Neuron (in vitro differentiated cells): ENCODE measurements around the gene ADGRD2.
A peak's percentile ranks its signal among the peaks of the same experiment; 100 is the strongest.

Experiments
- H2AFZ ChIP-seq: one replicate; pipeline ENCODE4 v1.6.1; 2013; ENCODE audit warnings: low read depth, mild to moderate bottlenecking, inconsistent platforms, low read length, moderate library complexity
- H3K27me3 ChIP-seq: one replicate; pipeline ENCODE4 v1.6.1; 2013; ENCODE audit warnings: low read length; ENCODE audit not compliant: insufficient read depth
- H3K36me3 ChIP-seq: one replicate; pipeline ENCODE4 v1.6.1; 2013; ENCODE audit warnings: low read length; ENCODE audit not compliant: insufficient read depth
- H3K4me1 ChIP-seq: one replicate; pipeline ENCODE4 v1.6.1; 2013; ENCODE audit warnings: low read length; ENCODE audit not compliant: insufficient read depth
- H3K4me3 ChIP-seq: 2 replicates; pipeline ENCODE4 v1.5.1; 2013; ENCODE audit warnings: mild to moderate bottlenecking, low read length, moderate library complexity
- H3K9me3 ChIP-seq: one replicate; pipeline ENCODE4 v1.6.1; 2013; ENCODE audit warnings: low read length

ADGRD2 gene

DNA sequence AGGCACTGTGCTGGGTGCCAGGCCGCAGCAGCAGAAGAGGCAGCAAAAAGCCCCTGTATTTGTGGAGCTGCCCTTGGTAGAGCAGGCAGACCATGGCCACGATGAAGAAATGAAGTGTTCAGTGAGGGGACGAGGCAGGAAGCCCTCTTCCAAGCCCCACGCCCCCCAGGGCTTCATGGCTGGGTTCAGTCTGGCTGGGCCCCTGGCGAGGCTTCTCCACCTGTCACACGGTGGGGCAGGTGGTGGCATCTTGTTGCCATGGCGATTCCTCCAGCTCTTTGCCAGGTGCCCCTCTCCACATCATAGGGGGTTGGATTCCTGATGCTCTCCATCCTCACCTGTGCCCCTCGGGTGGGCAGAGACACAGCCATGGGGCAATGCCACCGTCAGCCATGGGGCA lies 21.5 kb downstream of the ADGRD2 start:
- peaks cover 19% of the 10 kb centered on the region for H3K27me3 ChIP-seq
- peaks cover 5% of the 10 kb centered on the region for H3K4me1 ChIP-seq
- no peaks in the 10 kb centered on the region for H3K36me3 ChIP-seq
- H3K9me3 ChIP-seq = no peaks in the 10 kb centered on the region
- no peak overlapping the region for H3K4me3 ChIP-seq
- H2AFZ ChIP-seq = no peak overlapping the region

DNA sequence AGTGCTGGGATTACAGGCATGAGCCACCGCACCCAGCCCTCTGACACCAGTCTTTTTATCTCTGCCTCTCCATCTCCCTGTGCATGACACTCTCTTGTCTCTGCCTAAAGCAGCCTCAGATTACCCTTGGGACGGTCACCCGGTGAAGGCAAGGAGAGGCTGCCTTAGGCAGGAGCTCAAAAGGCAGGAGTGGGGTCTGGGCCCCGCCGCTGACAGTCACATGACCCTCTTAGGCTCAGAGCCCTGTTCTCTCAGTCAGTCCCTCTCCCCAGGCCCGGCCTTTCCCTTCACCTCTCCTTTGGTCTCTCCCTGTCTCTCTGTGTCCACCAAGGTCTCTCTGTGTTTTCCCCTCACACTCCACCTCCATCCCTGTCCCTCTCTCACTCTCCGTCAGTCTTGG lies 22.5 kb downstream of the ADGRD2 start:
- no peaks in the 10 kb centered on the region for H3K9me3 ChIP-seq
- peaks cover 16% of the 10 kb centered on the region for H3K27me3 ChIP-seq
- no peaks in the 10 kb centered on the region for H3K36me3 ChIP-seq
- peaks cover 12% of the 10 kb centered on the region for H3K4me1 ChIP-seq
- no peak overlapping the region for H2AFZ ChIP-seq
- no peak overlapping the region for H3K4me3 ChIP-seq

DNA sequence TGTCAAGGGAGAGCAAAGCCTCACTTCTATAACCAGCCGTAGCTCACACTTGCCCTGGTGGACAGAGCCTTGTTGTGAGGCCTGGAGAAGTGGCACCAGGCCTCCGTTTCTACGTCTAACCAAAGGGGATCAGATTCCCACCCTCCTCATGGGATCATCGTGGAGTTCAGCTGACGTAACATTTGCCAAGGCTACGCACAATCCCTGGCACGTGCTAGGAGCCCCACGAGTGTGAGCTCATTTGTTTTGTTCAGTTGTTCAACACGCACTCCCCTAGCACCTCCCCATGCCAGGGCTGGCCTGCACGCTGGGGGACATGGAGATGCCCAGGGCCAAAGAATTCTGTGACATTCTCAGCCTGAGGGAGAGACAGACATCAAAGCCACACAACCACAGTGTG lies 23.1 kb downstream of the ADGRD2 start:
- H3K36me3 ChIP-seq = no peaks in the 10 kb centered on the region
- peaks cover 16% of the 10 kb centered on the region for H3K27me3 ChIP-seq
- H2AFZ ChIP-seq = no peak overlapping the region
- H3K4me3 ChIP-seq = no peak overlapping the region
- H3K9me3 ChIP-seq = no peaks in the 10 kb centered on the region
- peaks cover 17% of the 10 kb centered on the region for H3K4me1 ChIP-seq

DNA sequence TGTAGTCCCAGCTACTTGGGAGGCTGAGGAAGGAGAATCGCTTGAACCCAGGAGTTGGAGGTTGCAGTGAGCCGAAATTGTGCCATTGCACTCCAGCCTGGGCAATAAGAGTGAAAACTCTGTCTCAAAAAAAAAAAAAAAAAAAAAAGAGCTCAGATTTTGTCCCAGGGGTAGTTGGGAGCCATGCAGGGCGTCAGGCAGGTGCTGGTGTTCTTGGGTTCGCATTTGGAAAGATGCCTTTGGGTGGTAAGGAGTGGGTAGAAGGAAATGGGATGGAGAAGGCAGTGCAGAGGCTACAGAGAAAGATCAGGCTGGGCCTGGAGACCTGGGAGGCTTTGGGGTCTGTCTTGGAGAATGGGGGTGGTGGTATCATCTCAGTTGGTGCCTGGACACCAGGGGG lies 23.9 kb downstream of the ADGRD2 start:
- H3K27me3 ChIP-seq = peaks cover 17% of the 10 kb centered on the region

DNA sequence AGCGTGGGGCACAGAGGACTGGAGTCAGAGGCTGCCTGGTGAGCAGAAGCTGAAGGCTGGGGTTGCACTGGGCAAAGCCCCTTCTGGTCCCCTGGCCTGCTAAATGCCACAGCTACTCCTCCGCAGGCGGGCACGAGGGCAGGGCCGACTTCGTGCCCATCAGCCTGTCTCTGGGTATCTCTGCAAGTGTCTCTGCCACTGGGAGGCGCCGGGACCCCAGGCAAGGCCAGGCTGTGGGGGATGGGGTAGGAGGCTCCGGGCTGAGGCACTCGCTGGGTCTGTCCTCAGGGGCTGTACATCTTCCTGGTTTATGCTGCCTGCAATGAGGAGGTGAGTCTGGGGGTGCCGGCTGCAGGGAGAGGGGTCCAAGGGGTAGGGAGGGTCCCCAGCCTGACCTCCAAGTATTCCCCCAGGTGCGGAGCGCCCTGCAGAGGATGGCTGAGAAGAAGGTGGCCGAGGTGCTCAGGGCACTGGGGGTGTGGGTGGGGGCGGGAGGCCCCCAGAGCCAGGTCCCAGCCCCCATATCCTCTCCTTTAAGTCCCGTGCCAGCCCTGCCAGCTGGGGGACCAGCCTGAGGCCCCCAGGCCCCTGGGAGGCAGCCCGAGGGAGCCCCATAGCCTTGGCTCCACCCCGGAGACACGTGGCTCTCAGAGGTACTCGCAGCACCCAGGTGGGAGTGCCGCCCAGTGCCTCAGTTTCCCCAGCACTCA lies 25.1 kb downstream of the ADGRD2 start:
- peaks cover 9% of the 10 kb centered on the region for H3K27me3 ChIP-seq
- peaks cover 22% of the 10 kb centered on the region for H3K4me1 ChIP-seq
- no peaks in the 10 kb centered on the region for H3K36me3 ChIP-seq
- no peaks in the 10 kb centered on the region for H3K9me3 ChIP-seq
- no peak overlapping the region for H2AFZ ChIP-seq
- no peak overlapping the region for H3K4me3 ChIP-seq

More for the DNA sequence above, 23.9 kb downstream of the ADGRD2 start:
- Histone ChIP-seq H3K4me1 (peaks cover 22% of the 10 kb centered on the region), H2AFZ (no peak overlapping the region), H3K9me3 (no peaks in the 10 kb centered on the region), H3K36me3 (no peaks in the 10 kb centered on the region), H3K4me3 (no peak overlapping the region)

DNA sequence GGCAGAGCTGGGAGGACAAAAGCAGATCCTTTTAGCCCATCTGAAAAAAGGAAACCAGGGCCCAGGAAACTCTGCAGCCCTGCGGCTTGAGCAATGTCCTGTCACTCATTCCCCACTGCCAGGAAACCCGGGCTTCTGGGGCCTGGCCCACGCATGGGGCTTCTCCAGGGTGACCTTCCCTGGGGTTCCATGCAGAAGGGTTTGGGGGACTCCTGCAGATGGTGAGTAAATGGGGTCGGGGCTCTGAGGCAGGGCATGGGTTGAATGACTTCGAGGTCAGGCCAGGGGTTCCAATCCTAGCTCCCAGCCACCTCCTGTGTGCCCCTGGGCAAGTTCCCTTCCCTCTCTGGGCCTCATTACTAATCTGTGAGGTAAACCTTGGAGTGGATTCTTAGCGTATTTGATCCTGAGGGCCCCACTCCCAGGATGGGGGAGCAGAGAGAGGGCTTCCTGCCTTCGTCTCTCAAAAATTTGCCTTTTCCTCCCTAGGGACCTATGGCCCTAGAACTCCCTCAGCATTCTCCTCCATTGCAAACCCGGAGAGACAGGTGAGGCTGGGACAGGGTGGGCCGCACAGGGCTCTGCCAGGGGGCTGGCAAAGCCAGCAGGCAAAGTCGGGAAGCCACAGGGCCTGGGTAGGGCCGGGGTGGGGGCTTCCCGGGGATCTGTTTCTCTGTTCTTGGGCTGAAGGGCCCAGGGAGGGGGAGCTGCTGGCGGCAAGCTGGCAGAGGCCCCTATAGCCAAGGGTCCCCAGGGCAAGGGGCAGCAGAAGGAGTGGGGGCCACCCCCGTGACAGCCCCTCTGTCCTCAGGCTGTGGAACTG lies 25.8 kb downstream of the ADGRD2 start:
- Histone ChIP-seq H3K36me3 (no peaks in the 10 kb centered on the region), H3K4me3 (no peak overlapping the region), H2AFZ (no peak overlapping the region), H3K4me1 (peaks cover 22% of the 10 kb centered on the region), H3K27me3 (peaks cover 8% of the 10 kb centered on the region), H3K9me3 (no peaks in the 10 kb centered on the region)

DNA sequence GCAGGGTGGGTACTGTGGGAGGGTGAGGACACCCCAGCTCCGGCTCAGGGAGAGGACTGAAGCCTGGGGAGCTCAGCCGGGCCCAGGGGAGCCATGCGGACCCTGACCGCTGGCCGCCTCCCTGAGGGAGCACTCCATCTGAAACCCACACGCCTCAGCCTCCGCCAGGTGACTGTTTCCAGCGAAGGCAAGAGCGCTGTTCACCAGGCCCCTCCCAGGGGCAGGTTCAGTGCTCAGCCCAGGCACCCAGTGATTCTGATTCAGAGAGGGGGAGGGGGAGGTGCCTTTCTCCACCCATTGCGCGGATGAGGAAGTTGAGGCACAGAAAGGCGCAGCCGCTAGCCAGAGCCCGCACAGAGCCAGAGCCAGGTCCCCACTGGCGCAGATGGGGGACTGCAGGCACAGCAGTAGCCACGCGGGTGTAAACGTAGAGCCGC lies 27.0 kb downstream of the ADGRD2 start:
- Histone ChIP-seq H3K36me3 (no peaks in the 10 kb centered on the region), H2AFZ (no peak overlapping the region), H3K4me1 (peaks cover 22% of the 10 kb centered on the region), H3K9me3 (no peaks in the 10 kb centered on the region), H3K27me3 (peaks cover 8% of the 10 kb centered on the region), H3K4me3 (peak overlapping the region; percentile 22)

DNA sequence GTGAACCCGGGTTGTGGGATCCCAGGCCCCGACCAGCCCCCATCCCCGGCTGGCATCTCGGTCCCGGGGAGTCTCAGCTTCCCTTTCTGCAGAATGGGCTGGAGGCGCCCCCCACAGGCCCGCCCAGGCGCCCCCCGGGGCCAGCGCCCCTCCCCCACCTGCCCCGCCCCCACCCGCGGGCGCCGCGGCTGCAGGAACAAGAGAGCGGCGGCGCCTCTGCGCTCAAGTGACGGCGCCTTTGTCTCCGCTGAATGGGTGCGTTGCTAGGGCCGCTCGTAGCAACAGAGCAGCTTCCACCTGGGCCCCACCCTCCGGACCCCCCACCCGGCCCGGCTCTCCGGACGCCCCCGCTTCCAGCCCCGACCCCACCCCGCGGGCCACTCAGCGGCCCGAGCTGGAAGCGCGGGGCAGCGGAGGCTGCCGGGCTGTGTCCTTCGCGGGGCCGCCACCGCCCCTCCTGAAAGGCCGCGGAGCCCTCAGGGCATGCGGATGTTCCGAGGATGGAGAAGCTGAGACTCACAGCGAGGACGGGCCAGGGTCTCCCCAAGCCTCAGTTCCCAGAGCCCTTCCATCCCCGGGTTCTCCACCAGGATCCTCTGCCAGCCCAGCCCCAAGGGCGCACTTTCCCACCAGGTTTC lies 27.5 kb downstream of the ADGRD2 start:
- H3K4me1 ChIP-seq = peaks cover 22% of the 10 kb centered on the region
- peaks cover under 1% of the 10 kb centered on the region for H3K9me3 ChIP-seq
- peak overlapping the region; percentile 83 for H2AFZ ChIP-seq
- H3K4me3 ChIP-seq = peak overlapping the region; percentile 42
- no peaks in the 10 kb centered on the region for H3K36me3 ChIP-seq
- H3K27me3 ChIP-seq = peaks cover 8% of the 10 kb centered on the region

DNA sequence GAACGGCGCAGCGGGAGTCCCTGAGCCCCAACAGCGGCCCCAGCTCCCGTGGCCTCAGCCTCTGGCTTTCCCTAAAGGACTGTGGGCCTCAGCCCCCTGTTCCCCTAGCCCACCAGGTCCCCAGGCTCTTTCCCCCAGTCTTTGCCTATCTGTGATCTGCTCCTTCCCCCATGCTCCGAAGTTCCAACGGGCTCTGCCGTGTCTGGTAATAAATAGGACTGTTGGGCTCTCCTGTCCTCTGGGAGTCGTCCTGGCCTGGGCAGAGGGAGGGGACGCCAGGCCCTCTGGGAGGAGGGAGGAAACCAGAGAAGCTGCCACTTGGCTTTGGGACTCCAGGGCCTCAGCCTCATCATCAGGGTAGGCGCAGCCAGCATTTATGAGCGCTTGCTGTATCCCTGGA lies 28.1 kb downstream of the ADGRD2 start:
- Histone ChIP-seq H3K9me3 (peaks cover 2% of the 10 kb centered on the region), H3K4me1 (peaks cover 22% of the 10 kb centered on the region), H3K4me3 (peak overlapping the region; percentile 42), H3K36me3 (no peaks in the 10 kb centered on the region), H2AFZ (peak overlapping the region; percentile 83), H3K27me3 (peaks cover 12% of the 10 kb centered on the region)

DNA sequence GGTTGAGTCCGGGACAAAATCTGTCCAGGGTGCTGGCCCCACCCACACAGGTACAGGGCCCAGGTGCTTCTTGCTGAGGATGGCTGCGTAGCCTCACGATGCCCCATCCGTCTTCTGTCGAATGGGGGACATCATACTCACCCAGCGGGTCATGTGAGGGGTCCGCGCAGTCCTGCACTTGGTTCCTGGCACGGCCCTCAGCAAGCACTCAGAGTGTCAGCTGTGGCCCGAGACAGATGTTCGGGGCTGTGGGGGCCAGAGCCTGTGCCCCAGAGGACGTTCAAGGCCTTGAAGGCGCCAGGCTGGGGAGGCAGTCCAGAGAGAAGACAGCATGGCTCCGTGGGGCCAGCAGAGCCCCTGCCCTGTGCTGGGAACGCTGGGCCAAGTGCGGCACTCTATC lies 29.1 kb downstream of the ADGRD2 start:
- peaks cover 6% of the 10 kb centered on the region for H3K9me3 ChIP-seq
- peaks cover 16% of the 10 kb centered on the region for H3K27me3 ChIP-seq
- no peaks in the 10 kb centered on the region for H3K36me3 ChIP-seq
- no peak overlapping the region for H3K4me3 ChIP-seq
- H2AFZ ChIP-seq = no peak overlapping the region
- H3K4me1 ChIP-seq = peaks cover 19% of the 10 kb centered on the region

DNA sequence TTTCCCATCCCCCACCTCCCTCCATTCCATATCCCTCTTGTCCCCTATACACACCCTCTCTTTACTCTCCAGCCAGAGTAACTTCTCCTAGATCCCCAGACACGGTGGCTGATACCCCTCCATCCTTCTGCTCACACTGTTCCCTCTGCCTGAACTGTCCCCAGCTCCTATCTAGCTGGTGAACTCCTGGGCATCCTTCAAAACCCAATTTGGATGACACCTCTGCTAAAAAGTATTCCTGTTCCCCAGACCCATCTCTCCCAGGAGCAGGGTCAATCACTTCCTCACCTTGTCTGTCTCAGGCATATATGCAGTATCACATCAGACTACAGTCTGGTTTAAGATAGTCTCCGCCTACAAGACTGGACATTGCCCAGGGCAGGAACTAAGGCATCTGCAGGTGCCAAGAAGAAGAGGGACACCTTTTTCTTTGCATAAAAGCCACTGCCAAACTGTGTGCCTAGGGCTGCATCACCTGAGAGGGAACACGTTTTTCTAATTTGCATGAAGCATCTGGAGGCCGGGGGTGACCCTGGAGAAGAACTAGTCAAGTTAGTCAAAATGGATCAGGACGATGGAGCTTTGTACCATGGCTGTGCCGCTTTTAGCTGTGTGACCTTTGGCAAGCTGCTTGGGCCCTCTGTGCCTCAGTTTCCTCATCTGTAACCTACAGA lies 29.8 kb downstream of the ADGRD2 start:
- H3K27me3 ChIP-seq = peaks cover 16% of the 10 kb centered on the region

DNA sequence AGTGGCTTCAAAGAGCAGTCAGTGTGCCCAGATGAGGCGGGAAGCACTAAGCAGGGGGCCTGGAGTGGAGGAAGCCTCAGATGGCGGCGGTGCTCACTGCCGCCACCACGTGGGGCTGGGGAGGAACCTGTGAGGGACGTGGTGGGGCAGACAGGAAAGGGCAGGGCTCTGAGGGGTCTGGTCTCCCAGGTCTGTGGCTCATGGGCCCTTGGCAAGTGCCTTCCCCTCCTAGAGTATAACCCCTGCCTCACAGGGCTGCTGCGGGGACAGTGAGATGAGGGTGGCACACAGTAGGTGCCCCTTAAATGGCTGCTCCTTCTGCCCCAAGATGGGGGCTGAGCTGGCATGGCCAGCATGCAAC lies 30.4 kb downstream of the ADGRD2 start:
- Histone ChIP-seq H3K27me3 (peaks cover 16% of the 10 kb centered on the region), H3K4me1 (peaks cover 20% of the 10 kb centered on the region), H3K4me3 (no peak overlapping the region), H2AFZ (no peak overlapping the region), H3K36me3 (no peaks in the 10 kb centered on the region), H3K9me3 (peaks cover 6% of the 10 kb centered on the region)

More for the DNA sequence above, 29.8 kb downstream of the ADGRD2 start:
- no peak overlapping the region for H3K4me3 ChIP-seq
- peaks cover 19% of the 10 kb centered on the region for H3K4me1 ChIP-seq
- peaks cover 6% of the 10 kb centered on the region for H3K9me3 ChIP-seq
- no peaks in the 10 kb centered on the region for H3K36me3 ChIP-seq
- no peak overlapping the region for H2AFZ ChIP-seq

DNA sequence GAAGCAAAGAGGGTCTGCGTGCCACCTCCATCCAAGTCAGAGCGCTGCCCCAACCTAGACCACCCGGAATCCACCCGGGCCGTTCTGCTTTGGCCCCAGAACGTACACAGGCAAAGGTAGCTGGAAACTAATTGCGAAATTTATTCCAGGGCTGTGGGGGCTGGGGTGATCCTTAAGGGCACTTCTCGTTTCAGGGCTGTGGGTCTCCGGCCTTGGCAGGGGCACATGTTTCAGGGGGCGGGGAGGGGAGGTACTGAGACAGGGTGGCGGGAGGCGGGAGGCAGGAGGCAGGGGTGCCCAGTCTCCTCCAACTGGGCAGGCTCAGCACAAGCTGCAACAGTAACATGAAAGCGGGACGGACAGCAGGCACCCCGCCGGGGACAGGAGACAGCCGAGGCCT lies 30.9 kb downstream of the ADGRD2 start:
- H3K9me3 ChIP-seq = peaks cover 6% of the 10 kb centered on the region
- no peaks in the 10 kb centered on the region for H3K36me3 ChIP-seq
- no peak overlapping the region for H3K4me3 ChIP-seq
- peaks cover 16% of the 10 kb centered on the region for H3K27me3 ChIP-seq
- H2AFZ ChIP-seq = no peak overlapping the region
- H3K4me1 ChIP-seq = peaks cover 22% of the 10 kb centered on the region
